Stimulated activated CD4-positive, alpha-beta T cell treated with anti-CD3 and anti-CD28 coated beads, Interleukin-4, amount 100 ng/mL, for 4 hours (primary cell): ENCODE data around the gene TEX2.

ENCODE experiments used
- DNase-seq, 2 experiments: peaks; one replicate each; pipeline ENCODE4 v3.0.0-alpha.2; 2020

The TEX2 gene

DNA sequence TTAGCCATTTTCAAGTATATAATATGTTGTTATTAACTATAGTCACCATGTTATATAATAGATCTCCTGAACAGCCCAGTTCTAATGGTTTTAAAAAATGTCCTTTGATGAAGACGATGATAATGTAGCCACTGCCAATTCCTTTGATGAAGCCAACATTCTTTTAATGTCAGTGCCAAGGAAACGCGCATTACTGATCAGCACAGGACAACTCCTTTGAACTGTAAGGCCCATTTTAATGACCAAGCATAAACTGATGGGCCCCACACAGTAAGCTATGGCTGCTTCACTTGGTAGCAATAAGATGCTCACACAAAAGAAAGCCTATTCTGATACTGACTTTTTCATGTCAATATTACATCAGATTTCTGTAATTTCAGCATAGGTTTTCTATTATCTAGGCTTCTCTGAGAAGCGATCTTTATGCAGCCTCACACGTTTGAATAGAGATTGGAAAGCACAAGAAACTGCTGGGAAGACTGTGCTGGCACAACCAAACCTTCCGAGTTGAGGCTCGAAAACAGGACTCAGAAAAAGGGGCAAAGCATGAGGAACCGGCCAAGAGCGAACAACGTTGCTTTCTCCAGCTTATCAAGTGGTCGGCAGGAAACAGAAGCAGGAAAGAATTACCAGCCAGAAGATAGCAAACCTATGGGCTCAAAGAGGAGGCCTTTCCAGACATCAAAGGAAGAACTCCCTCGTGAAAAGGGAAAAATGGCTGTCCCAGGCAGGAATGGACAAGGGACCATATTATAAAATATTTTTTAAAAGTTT is 152.5 kb downstream of the TEX2 start:
- DNase-seq = no peak

DNA sequence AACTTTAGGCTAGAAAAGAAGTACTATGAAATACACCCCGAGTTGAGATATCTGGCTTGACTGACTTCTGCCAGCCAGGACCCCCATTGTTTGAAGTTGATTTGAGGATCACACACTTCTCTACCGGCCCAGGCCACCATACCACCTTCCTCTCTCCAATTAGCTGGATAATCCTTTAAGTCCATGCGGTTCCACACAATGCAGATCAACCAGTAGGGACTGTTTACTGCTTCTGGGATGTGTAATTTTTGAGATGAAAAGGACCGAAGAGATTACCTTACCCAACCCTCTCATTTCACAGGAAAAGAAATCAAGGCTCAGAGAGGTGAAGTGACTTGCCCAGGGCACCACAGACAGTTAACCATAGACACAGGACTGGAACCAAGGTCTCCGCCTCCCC is 153.7 kb downstream of the TEX2 start:
- DNase-seq = no peak

DNA sequence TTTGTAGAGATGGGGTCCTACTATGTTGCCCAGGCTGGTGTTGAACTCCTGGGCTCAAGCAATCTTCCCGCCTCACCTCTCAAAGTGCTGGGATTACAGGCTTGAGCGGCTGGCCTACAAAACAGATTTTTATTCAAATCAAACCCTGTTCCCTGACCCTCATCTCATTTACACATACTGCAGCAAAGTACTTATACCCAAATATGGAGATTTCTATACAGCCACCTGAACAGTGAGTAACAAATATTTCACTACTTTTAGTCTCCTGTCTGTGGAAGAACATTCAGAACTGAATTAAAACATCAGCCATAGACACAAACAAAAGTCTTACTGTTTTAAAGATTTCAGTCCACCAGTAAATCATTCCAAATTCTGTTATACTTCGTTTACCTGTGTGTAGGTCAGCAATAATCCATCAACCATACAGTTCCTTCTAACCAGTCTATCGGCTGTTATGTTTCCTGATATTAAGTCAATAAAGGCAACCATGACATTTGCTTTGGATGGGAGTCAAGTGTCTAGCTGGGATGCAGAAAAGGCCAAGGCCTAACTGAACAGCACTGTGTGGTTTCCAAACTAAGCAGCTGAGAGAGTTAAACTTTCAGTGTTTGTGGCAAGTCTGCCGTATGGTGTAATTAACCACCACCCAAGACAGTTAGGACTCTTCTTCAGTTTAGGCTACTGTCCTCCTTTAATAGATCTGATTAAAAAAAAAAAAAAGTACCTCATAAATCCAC is 155.4 kb downstream of the TEX2 start:
- no peak for DNase-seq

DNA sequence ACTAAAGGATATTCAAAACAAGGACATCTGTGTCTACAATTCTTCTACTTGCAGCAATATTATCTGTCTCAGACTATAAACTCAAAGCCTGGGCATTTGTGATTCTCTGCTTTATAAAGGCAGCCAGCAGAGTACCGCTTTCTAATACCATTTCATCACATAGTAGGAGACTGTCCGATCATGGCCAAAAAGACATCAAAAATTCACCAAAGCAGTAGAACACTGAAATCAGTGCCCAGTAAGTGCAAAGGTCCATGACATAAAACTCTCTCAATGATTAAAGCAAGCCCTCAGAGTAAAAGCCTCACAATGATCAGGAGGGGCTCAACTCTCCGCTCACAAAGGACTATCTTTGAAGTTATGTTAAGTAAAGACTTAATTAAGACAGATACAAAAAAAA is 156.1 kb downstream of the TEX2 start:
- no peak for DNase-seq

DNA sequence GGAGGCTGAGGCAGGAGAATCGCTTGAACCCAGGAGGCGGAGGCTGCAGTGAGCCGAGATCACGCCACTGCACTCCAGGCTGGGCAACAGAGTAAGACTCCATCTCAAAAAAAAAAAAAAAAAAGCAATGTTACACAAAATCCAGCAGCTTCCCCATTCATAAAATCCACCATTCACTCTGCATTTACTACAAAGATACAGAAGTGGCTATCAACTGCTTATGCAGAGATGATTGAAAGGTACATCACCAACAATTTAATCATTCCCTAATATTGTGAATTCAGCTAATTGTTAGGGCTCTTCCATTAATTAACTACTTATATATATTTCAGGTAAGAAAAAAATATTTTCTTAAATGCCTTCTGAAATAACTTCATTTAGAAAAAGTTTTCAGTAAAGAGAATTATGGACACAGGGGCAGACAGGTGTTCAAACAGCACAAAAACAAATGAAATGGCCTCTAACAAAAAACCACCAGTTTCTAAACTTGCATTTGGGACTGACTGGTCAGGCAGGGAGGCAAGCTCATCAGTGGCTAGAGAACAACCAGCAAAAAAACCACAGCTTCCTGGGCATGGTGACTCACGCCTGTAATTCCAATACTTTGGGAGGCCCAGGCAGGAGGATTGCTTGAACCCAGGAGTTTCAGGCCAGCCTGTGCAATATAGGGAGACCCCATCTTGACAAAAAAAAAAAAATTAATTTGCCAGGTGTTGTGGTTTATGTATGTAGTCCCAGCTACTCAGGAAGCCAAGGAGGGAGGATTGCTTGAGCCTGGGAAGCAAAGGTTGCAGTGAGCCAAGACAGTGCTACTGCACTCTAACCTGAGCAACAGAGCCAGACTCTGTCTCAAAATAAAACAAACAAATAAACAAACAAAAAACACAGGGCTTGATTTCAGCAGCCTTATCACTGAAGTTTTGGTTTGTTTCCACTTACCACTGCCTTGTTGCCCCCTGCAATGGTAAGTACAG is 159.4 kb downstream of the TEX2 start:
- DNase-seq = no peak

DNA sequence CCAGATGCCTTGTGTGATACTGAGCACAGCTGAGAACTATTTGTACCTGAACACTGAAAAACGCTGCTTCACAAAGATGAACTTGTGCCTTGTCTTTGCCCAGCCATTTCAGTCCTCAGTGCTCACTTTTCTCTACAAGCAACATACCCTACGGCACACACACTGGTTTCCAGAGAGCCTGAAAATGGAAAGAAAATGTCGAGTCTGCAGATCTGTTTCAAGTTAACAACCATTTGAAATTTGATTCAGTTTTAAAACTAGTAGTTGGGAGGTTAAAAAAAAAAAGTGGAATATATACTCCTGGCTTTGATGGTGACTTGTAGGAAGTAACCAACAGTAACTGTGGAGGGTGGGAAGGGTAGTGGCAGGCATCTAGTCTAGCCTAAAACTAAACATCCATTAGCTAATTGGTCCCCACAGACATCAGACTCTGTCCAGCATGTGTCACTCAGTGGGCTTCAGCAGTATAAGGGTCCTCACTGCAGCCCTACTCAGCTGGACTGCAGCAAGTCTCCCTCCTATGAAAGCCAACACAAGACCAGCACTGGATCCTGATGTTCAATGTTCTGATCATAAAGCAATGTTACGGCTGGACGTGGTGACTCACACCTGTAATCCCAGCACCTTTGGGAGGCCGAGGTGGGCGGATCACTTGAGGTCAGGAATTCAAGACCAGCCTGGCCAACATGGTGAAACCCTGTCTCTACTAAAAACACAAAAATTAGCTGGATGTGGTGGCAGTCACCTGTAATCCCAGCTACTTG is 160.3 kb downstream of the TEX2 start:
- DNase-seq = no peak

DNA sequence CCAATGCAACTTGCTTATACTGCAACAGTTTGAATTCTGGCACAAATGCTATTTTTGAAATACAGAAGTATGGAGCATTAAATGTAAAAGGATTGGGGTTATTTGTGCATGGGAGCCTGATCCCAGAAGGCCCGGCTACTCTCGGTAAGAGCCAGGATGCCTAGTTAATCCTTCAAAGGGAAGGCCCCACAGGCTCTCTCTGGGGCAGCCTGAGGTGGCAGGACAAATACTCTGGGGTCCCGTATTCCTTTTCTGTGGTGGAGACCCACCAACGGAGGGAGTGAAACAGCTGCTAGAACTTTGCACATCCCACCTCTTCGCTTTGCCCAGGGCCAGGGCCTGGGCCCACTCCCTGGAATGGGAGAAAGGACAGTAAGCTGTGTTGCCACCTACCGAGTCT is 163.5 kb downstream of the TEX2 start:
- DNase-seq = no peak
